Myocyte (in vitro differentiated cells): Measurements from ENCODE around the gene PRRT2. TPM values are rescaled to one million over a fixed set of nuclear protein-coding genes. Genes with fewer than 3 reads are reported as not detected.

Source experiments
- DNase-seq: peaks from one replicate; pipeline ENCODE4 v3.0.0-alpha.2; 2012; ENCODE audit warnings: low read depth
- total RNA-seq: library from RNA; depleted of rRNA; stranded (reverse); fragments of >200 nt; gene quantifications from 2 replicates; pipeline ENCODE4 v1.2.3, GENCODE V29; 2014

Gene PRRT2
- total RNA-seq, 1 donor from 2014 or later, result 3.1 TPM

- no peak for DNase-seq
Observed at GRCh38 chr16:29858974-29859373, 47.0 kb downstream of the PRRT2 start.

DNA sequence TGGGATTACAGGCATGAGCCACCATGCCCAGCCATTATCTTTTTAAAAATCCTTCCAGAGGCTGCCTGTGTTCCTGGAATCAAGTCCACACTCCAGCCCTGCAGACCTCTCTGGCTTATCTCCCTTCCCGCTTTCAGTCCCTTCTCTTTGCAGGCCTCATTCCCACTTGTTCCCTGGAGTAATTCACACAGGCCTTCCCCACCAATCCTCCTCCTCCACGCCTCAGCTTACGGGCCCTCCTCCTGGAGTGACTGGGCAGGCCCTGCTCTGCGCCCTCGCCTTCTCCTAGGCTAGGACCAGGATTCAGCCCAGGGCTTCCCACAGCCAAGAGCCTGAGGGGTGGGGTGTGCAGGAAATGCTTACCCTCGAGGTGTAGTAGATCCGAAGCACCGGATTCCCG lies 48.2 kb downstream of the PRRT2 start:
- DNase-seq, result no peak

GRCh38 chr16:29862383-29862883 lies 50.4 kb downstream of the PRRT2 start:
- DNase-seq, result peak; percentile 35

- DNase-seq, result peak; percentile 97
Observed at GRCh38 chr16:29862884-29863668, 51.1 kb downstream of the PRRT2 start, which contains the start of gene CDIPT. CDIPT (minus strand) TSS chr16:29863226; CDS start chr16:29862857, 369 bp downstream.

DNA sequence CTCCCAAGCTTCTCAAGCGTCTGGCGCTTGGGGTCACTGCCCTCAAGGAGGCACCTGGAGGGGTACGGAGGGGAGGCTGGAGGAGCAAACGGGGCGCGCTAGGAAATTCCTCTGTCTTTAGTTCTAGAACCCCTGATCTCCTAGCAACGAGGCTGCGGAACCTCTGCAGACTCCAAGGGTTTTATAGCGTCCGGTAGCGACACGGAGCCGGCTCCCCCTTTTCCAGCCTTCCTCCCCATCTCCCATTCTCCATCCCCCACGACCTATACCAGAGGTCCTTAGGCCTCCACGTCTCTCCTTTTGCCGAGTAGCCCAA lies 51.6 kb downstream of the PRRT2 start:
- no peak for DNase-seq

- DNase-seq, result no peak
Observed at GRCh38 chr16:29864205-29864604, 52.2 kb downstream of the PRRT2 start.

Other genes with a start within 250 kb of the PRRT2 start
- not detected in 2 replicates for gene SPN, start 148.9 kb upstream of the PRRT2 start, total RNA-seq
- 20.7 and 31.0 TPM in 2 replicates for gene QPRT, start 133.0 kb upstream of the PRRT2 start, total RNA-seq
- gene C16orf54, start 66.2 kb upstream of the PRRT2 start, total RNA-seq, result not detected in 2 replicates
- gene ZG16, start 33.9 kb upstream of the PRRT2 start, total RNA-seq, result not detected in 2 replicates
- 10.2 and 10.9 TPM in 2 replicates for gene KIF22, start 21.4 kb upstream of the PRRT2 start, total RNA-seq
- gene MAZ, start 5.7 kb upstream of the PRRT2 start, total RNA-seq, result 136 and 218 TPM in 2 replicates
- 38.4 and 49.0 TPM in 2 replicates for gene PAGR1, start 4.0 kb downstream of the PRRT2 start, total RNA-seq
- gene MVP, start 8.3 kb downstream of the PRRT2 start, total RNA-seq, result 361 and 417 TPM in 2 replicates
- gene CDIPT, start 51.0 kb downstream of the PRRT2 start, total RNA-seq, result 47.2 and 53.9 TPM in 2 replicates
- 6.4 and 11.8 TPM in 2 replicates for gene SEZ6L2, start 87.4 kb downstream of the PRRT2 start, total RNA-seq
- gene ASPHD1, start 88.3 kb downstream of the PRRT2 start, total RNA-seq, result 3.9 and 4.0 TPM in 2 replicates
- gene KCTD13, start 114.0 kb downstream of the PRRT2 start, total RNA-seq, result 6.8 and 9.3 TPM in 2 replicates
- 89.8 and 92.2 TPM in 2 replicates for gene TMEM219, start 149.9 kb downstream of the PRRT2 start, total RNA-seq
- gene TAOK2, start 161.7 kb downstream of the PRRT2 start, total RNA-seq, result 49.9 and 75.7 TPM in 2 replicates
- 11.9 and 12.7 TPM in 2 replicates for gene HIRIP3, start 183.4 kb downstream of the PRRT2 start, total RNA-seq
- gene INO80E, start 184.0 kb downstream of the PRRT2 start, total RNA-seq, result 43.8 and 97.6 TPM in 2 replicates
- not detected in 2 replicates for gene DOC2A, start 198.8 kb downstream of the PRRT2 start, total RNA-seq
- not detected in 2 replicates for gene C16orf92, start 211.0 kb downstream of the PRRT2 start, total RNA-seq
- 0.21 and 1.0 TPM in 2 replicates for gene TLCD3B, start 219.1 kb downstream of the PRRT2 start, total RNA-seq